Fibroblast of upper back skin (primary cell): ENCODE measurements around the gene PLEKHG4B.

Source experiments
- DNase-seq: peaks from one replicate; pipeline ENCODE4 v3.0.0-alpha.2; 2013

The PLEKHG4B gene

GRCh38 chr5:173392-174290 is 81.7 kb downstream of the PLEKHG4B start:
- DNase-seq = no peak

DNA sequence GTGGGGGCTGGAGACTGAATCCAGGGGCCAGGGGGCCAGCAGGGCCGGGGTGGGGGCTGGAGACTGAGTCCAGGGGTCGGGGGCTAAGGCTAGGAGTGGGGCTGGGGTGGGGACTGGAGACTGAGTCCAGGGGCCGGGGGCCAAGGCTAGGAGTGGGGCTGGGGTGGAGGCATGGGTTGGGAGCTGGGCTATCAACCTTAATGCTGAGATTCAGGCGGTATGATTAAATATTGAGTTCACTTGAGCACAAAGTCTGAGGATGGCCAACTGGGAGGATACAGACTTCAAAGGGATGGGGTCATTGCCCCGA is 82.3 kb downstream of the PLEKHG4B start:
- DNase-seq = no peak

DNA sequence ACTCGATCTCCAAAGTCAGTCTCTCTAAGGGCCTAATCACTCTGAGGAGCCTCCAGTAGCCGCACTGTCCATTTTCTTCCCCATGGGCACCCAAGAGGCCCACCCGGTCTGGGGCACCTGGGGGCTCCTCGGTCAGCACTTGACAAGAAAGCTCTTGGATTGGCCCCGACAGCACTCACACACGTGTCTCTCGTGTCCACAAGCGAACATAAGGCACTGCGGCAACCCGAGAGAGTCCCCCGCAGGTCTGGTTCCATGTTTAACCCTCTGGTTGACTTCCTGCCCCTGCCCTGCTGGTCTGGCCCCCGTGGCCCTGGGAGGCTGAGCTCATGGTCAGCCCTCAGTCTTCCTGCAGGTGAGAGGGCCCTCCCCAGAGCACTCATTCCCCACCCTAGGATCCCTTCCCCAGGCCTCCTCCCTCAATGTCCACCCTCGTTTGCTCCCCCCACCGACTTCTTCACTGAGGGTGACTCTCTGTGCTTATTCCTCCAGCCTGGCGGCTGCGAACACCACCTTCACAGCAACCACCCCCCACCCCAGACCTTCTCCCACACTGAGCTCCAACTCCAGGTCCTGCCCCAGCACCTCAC is 83.0 kb downstream of the PLEKHG4B start:
- DNase-seq = no peak

DNA sequence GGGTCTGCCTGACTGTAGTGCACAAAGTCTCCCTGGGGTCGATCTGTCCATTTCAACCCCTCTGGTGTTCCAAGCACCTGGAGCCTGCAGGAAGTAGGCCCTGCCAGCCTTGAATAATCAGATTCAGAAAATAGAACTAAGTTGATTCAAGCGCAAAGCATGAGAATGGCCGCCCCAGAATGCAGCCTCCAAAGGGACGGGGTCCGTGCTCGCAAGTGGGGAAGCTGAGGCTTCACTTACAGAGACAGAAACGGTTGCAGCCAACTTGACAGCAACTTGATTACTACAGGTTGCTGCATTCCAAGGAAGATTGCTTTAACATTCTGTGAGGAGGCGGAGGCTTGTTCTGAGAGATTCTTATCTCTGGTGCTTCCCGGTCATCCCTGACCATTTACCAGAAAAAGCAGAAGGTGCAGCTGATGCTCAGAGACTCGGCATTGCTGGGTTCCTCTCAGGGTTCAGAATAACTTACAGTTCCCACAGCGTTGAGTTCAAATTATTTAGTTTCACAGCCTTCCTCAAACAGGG is 84.4 kb downstream of the PLEKHG4B start:
- no peak for DNase-seq

- DNase-seq = no peak
Measured at GRCh38 chr5:178110-178509, 86.1 kb downstream of the PLEKHG4B start.

DNA sequence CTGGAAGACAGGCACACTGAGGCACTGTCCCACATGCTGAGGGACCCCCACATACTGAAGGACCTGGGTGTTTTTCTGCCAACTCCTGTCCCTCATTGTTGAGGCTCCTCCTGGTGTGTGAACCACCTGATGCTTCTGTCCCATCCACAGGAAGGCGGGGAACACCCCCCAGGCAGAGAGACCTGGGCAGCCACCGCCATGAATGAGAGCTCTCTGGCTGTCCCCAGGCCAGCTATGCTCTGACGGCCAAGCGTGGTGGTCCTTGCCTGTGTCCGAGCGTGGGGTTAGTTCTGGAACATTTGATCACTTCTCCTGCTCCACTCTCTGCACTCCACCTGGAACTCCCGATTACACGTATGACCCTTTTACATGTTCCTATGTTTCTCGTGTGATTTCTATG is 87.4 kb downstream of the PLEKHG4B start:
- DNase-seq = no peak

GRCh38 chr5:180286-180918 is 88.4 kb downstream of the PLEKHG4B start:
- DNase-seq = no peak

- no peak for DNase-seq
Measured at GRCh38 chr5:181160-181559, 89.2 kb downstream of the PLEKHG4B start.

DNA sequence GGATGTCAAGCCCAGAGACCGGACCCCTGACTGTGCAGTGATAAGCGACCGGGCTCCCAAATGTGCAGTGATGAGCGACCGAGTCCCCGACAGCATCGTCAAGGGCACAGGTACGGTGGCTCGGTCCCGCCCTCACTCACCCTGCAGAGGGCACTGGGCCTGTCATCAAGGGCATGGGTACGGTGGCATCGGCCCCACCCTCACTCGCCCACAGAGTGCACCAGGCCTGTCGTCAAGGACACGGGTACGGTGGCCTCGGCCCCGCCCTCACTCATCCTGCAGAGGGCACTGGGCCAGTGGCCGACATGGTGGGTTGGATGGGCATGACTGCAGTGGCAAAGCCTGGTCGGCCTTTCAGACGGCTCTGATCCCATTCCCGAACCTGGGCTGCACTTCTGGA is 89.6 kb downstream of the PLEKHG4B start:
- no peak for DNase-seq

DNA sequence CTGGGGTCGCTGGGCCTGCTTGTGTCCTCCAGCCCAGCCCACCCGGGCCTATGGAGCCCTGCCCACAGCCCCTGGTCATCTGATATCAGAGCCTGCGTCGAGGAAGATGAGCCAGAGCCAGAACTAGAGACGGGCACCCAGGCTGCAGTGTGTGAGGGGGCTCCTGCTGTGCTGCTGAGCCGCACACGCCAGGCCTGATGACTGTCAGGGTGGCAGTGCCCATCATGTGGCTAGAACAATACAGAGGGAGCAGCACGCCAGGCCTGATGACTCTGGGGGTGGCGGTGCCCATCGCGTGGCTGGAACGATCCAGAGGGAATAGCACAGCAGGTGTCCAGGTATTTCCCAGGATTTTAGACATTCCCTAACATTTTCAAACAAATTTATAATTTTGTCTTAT is 90.2 kb downstream of the PLEKHG4B start:
- DNase-seq = no peak

DNA sequence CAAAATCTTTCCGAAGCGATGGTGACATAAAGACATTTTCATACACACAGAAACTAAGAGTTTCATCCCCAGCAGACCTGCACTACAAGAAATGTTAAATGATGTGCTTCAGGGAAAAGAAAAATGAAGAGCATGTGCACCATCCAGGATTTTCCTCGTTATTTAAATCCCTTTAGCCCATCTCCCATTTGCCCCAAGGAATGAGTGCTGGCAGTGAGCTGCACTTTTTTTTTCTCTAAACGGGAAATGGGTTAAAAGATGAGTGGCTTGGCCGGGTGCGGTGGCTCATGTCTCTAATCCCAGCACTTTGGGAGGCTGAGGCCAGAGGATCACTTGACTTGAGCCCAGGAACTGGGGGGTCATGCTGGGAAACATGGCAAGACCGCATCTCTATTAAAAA is 92.5 kb downstream of the PLEKHG4B start:
- no peak for DNase-seq

GRCh38 chr5:185095-186070 is 93.4 kb downstream of the PLEKHG4B start:
- no peak for DNase-seq

- no peak for DNase-seq
Measured at GRCh38 chr5:186091-187041, 94.4 kb downstream of the PLEKHG4B start.

- no peak for DNase-seq
Measured at GRCh38 chr5:187042-187431, 95.1 kb downstream of the PLEKHG4B start.

GRCh38 chr5:187617-188451 is 95.9 kb downstream of the PLEKHG4B start:
- DNase-seq = no peak

- peak; percentile 79 for DNase-seq
Measured at GRCh38 chr5:188488-189481, 96.8 kb downstream of the PLEKHG4B start.

- DNase-seq = no peak
Measured at GRCh38 chr5:189486-189885, 97.5 kb downstream of the PLEKHG4B start.

DNA sequence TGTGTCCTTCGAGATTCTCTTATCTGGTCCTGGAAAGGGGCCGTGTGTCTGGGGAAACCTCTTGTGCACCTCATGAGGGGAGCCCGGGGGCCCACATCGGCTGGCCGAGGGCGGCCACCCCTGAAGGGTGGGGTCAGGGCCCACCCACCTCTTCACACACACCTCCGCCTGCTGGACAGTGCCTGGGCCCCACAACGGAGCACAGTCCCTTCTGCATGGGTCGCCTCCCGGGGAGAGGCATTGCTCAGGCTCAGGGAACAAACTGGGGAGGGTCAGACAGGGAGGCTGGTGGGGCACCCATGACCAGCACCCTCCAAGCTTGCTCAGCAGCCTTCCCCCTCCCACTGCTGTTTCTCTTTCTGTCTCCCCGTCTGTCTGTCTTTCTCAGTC is 98.0 kb downstream of the PLEKHG4B start:
- no peak for DNase-seq

DNA sequence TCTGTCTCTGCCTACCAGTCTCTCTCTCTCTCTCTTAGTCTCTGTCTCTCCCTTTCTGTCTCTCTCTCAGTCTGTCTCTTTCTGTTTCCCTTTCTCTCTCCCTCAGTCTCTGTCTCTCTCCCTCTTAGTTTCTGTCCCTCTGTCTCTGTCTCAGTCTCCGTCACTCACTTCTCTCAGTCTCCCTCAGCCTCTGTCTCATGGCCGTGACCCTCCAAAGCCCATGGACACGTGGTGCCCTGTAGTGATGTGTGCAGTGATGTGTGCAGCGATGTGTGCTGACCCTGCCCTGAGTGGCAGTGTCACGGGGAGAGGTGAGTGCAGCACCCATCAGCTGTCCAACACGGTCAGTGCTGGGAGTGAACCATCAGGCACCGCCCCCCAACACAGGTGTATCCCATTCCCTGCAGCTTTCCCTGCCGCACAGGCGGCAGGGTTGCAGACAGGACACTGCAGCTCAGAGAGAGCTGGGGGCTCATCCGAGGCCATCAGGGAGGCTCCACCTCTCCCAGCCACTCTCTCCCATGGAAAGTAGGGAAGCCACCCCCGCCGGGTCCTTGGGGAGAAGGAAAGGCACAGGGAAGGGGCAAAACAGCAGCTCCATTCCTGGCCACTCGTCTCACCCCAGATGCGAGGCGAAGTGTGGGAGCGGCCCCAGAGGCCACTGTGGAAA is 98.5 kb downstream of the PLEKHG4B start:
- DNase-seq = no peak
